SKM-1 (cell line): ENCODE data around the gene MEGF6.
"Not testable (repeated sequence)": the region's sequence is repeated elsewhere in the genome, so short reads cannot be mapped to it uniquely, and the experiment has no call there.

ENCODE experiments used
- DNase-seq: peaks from one replicate; lab custom pipeline; 2025; ENCODE audit not compliant: unreplicated experiment; lab: John Stamatoyannopoulos, UW

MEGF6 gene

DNA sequence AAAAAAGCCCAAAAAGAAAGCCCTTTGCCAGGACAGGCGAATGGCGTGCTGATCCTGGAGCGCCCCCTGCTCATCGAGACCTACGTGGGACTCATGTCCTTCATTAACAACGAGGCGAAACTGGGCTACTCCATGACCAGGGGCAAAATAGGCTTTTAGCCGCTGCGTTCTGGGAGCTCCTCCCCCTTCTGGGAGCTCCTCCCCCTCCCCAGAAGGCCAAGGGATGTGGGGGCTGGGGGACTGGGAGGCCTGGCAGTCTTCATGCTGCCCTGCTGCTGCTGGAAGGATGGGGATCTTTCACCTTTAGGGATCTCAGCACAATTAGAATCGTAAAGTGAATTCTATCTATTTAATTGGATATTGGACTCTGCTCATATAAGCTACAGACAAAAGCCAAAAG, 17.1 kb upstream of the MEGF6 start:
- no peak for DNase-seq

DNA sequence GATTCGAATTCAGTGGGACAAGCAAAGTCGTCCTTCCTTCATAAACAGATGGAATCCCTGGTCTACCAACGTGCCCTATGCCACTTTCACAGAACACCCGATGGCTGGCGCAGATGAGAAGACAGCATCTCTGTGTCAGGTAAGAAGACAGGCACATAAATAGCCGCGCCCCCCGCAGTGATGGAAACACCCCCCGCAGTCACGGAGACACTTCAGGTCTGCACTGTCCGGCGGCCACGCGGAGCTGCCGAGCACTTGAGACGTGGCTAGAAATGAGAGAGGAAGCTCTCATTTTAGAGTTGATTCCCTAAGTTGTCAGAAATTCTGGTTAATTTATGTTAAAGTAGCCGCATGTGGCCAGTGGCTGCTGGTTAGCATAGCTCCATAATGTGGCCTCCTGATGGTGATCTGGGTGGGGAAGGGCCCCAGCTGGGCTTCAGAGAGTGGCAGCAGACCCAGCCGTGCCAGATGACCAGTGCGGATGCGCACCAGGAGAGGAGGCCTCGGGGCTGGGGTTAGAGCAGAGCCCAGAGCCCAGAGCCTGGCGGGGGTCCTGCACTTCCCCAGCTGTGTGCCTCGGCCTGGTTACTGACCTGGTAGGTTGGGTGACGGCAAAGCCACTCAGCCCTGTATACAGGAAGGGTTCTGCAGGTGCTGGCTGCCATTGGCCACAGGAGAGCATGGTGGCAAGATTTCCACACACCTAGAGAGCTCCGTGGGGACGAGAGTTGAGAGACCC, 16.4 kb upstream of the MEGF6 start:
- DNase-seq = no peak

DNA sequence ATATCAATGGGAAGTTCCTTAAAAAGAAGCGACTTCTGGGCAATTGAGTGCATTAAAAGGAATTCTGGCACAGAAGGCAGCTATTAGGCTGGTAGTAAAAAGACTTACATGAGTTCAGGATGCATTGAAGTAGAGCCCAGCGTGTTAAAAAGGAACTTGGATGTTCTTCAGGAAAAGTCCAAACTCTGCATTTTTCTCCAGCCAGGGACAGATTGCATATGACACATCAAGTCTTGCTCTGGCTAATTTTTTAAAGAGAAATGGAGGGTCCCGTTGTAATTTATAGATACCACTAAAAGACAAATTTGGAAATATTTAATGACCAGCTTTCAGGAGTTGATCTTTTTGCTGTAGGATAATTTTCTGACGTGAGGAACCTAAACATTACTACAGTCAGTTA, 14.7 kb upstream of the MEGF6 start:
- no peak for DNase-seq

DNA sequence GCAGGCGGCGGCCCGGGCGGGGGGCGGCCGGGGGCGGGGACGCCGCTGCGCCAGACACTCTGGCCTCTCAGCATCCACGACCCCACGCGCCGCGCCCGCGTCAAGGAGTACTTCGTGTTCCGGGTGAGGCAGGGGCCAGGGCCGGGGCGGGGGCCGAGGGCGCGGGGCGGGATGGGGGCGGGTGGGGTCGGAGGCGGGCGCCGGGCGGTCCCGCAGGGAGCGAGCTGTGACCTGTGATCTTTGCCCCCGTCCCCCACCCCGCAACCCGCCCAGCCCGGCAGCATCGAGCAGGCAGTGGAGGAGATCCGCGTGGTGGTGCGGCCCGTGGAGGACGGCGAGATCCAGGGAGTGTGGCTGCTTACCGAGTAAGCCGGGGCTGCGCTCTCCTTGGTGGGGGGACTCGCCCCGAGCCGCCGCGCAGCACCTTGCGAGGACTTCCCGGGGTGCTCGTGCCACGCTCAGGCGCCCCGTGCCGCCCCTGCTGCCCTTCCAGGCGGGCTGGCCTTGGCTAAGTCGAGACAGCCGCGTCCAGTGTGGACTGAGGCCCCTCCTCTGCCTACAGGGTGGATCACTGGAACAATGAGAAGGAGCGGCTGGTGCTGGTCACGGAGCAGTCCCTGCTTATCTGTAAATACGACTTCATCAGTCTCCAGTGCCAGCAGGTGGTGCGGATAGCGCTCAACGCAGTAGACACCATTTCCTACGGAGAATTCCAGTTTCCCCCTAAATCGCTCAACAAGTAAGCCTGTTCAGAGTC, 14.0 kb upstream of the MEGF6 start:
- no peak for DNase-seq

DNA sequence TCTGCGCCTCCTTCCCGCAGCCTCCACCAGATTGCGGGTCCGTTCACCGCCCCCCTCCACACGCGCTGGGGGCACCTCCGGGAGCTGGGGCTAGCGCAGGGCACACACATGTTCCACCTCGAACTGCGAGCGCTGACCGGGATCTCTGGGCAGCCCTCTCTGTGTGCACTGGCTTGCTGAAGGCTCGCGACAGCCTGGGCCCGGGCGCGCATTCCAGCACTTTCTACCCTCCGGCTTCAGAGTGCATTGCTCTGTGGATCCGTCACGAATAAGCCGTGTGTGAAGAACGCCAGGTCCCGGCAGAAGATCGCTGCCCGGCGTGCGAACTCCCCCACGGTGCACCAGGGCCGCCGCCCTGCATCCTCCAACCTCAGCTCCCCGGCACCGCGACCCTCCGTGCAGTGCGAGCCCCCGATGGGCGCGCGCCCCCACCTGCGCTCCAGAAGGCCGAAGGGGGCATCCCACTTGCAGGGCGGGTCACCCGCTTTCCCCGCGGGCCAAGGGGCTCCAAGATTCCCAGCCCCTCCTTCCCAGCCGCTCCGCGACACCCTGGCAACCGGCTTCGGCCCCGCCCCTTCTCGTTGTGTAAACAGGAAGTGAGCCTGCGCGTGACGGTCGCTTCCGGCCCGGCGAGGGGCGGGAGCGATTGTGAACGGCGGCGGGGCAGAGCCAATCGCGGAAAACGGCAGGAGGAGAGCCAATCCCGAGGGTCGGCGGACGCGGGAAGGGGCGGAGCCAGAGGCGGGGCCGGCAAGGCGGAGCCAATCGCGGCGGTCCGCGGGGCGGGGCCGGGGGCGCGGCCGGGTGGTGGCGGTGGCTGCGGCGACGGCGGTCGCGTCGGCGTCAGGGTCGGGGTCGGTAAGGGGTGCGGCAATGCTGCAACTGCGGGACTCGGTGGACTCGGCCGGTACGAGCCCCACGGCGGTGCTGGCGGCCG, 13.2 kb upstream of the MEGF6 start, which contains the start of gene TPRG1L:
TSS of gene TPRG1L (plus strand) at position 816 of the 937 bp plus-strand sequence. CDS start at position 874, 58 bp downstream.
- peak; percentile 89 for DNase-seq

DNA sequence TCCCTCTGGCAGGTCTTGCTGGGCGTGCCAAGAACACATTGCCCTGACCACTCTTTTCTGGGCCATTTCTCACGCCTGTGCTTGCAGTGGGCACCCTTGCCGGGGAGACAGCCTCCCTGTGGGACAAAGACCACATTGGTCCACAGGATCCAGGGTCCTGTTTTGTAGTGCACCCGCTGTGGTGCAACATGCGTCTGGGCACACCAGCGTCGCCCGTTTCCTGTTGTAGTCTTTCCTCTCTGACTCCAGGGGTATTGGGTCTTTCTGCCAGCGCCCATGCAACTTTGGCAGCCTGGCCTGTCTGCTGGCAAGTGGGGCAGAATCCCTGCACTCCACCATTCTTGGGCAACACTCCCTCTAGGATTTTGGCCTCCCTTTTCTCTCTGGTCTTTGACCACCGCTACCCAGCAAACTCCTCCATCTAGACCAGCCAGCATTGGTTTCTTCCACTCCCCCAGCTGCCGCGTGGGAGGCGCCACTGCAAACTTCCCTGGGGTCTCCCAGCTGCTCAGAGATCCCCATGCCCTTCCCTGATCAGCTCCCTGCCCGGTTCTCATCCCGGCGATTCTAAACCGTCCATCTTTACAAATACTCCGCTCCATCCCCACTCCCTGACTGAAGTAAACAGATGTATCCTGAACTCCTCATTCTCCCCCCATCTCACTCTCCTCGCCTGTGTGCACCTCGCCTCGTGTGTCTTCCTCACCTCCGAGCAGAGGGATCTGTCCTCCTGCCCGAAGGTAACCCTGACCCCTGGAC, 12.3 kb upstream of the MEGF6 start:
- no peak for DNase-seq

DNA sequence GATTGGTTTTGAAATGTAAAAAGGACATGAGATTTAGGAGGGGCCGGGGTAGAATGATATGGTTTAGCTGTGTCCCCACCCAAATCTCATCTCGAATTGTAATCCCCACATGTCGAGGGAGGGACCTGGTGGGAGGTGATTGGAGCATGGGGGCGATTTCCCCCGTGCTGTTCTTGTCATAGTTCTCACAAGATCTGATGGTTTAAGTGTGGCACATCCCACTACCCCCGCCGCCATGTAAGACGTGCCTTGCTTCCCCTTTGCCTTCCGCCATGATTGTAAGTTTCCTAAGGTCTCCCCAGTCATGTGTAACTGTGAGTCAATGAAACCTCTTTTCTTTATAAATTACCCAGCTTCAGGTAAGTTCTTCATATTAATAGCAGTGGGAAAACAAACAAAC, 10.8 kb upstream of the MEGF6 start:
- not testable (repeated sequence) for DNase-seq

DNA sequence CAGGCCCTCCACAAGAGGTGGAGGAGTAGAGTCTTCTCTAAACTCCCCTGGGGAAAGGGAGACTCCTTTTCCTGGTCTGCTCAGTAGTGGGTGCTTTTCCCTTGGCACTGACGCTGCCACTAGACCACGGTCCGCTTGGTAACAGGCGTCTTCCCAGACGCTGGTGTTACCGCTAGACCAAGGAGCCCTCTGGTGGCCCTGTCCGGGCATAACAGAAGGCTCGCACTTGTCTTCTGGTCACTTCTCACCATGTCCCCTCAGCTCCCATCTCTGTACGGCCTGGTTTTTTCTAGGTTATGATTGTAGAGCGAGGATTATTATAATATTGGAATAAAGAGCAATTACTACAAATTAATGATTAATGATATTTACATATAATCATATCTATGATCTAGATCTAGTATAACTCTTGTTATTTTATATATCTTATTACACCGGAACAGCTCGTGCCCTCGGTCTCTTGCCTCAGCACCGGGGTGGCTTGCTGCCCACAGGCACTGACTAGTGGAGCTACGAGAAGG, 9.9 kb upstream of the MEGF6 start:
- DNase-seq = not testable (repeated sequence)

DNA sequence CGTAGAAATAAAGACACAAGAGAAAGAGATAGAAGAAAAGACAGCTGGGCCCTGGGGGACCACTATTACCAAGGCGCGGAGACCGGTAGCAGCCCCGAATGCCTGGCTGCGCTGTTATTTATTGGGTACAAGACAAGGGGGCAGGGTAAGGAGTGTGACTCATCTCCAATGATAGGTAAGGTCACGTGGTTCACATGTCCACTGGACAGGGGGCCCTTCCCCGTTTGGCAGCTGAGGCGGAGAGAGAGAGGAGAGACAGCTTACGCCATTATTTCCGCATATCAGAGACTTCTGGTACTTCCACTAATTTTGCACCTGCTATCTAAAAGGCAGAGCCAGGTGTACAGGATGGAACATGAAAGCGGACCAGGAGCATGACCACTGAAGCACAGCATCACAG, 9.4 kb upstream of the MEGF6 start:
- no peak for DNase-seq

DNA sequence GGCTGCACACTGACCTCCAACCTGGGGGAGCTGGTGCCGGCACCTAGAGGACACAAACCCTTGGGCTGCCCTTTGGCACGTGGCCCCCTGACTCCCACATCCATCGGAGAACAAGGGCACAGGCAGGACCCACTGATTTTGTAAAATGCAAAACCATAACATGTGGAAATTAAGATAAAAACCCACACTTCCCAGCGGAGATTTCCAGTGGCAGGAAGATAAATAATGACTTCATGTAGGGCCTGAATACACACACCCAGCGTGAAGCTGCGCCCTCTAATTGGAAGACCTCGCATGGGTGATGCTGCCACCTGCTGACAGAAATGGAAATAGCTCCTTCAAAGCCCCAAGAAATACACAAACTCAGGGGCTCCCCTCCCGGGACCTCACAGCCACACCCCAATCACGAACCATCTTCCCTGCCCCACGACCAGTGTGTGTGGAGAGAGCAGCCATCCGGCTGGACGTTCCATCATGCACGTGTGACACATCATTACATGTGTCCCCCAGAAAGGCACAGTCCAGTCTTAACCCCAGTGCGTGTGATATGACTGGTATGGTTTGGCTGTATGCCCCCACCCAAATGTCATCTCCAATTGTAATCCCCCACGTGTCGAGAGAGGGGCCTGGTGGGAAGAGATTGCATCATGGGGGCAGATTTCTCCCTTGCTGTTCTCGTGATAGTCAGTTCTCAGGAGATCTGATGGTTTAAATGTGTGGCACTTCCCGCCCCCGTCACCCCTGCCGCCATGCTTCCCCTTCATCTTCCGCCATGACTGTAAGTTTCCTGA, 7.8 kb upstream of the MEGF6 start:
- peak; percentile 25 for DNase-seq

DNA sequence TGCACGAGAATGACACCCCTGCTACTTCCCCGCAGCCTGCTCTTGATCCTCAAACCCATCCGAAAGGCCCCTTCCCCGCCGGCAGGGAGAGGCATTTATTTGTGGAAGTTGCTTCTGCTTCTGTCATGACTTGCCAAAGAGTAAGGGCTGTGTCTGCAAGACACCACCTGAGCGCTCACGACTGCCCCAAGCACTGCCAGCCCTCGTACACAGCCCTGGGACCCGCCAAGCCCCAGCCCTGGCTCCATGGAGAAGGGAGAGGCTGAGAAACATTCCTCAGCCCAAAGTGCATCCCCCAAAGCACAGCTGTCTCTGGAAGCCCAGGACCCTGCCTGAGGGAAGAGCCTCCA, 7.2 kb upstream of the MEGF6 start:
- DNase-seq = no peak

DNA sequence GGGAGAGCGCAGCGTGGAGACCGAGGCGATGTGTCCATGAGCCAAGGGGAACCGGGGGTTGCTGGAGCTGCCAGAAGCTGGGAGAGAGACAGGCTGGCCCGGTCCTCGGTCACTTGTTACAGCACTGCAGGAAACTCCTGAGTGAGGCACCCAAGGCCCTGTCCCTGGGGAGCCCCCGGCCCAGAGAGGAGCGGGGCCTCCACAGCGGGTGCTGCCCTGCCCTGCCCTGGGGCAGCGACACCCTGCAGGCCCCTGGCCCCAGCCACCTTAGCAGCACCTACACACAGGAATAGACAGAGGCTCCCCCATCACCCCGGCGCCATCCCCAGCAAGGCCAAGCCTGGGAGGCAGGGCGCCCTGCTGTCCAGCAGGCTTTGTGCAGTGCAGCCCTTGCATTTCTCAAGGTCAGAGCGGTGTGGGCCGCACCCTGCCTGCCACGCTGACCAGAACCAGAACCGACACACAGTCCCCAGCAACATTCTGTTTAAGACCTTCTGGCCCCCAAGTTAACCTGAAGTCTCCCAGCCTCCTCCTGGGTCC, 6.6 kb upstream of the MEGF6 start:
- no peak for DNase-seq

DNA sequence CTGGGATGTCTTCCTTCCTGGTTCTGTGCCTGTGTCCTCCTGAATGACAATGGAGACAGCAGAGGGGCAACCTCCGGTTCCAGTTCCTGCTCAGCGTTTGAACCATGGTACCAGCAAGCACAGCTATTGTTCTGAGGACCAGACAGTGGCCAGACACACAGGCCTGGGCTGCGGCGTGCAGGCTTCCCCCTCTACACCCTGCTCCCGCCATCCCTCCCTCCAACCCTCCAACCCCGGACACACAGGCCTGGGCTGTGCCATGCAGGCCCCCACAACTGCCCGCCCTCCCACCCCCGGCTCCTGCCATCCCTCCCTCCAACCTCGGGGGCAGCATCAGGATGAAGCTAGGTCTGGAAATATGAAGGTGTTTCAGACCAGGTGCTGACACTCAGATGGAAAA, 5.6 kb upstream of the MEGF6 start:
- no peak for DNase-seq

DNA sequence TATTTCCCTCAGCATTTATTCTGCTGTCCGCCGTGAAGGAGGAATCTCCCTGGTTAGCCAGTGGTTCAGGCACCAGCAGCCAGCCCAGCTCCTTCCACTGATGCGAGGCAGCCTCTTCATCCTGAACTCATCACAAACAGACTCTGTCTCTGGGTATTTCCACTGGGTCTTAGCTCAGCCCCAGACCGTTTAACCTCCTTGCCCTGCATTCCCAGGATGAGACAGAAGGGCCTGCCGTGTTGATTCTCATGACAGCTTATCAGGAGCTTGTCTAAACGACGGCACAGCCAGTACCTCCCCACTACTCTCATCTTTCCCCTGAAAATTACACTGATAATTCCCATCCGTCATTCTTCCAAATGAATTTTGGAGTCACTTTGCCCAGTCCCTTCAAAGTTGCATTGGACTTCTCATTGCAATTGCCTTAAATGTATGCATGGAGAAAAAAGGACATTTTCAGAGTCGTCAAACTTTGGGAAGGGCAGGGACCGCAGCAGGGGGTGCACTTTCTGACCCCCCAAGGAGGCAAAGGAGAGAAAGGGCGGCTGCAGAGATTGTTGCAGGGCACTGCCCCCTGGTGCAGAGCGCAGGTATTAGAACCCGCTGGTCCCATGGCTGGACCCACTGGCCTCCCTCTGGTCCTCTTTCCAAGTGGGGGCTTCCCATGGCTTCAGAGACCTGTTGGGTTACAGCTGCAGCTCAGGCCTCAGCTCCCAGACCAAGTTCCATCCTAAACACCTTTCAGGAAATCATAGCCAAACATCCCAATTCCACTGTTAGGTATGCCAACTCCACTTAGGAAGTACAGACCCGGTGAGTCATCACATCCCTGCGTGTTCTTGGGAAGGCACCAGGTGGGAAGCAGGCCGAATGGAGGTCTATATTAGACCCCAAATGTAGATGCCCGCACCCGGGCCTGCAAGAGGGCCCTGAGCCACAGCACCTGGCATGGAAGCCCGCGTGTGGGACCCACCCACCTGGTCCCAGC, 3.7 kb upstream of the MEGF6 start:
- no peak for DNase-seq

DNA sequence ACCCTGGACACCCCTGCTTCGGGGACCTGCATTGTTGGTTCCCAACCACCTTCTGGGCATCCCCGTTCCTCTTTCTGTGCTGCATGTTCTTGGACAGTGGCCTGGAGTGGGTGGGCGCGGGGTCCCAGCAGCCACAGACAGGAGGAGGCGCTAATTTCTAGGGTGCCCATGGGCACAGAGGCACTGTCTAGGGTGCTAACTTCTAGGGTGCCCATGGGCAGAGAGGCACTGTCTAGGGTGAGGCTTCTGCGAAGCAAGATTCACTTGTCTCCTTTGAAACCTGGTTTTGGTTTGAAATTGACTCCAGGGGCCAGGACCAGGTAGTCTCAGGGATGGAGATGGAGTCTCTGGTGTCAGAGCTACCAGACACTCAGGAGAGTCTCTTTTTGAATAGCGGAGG, 815 bp upstream of the MEGF6 start:
- DNase-seq = no peak

DNA sequence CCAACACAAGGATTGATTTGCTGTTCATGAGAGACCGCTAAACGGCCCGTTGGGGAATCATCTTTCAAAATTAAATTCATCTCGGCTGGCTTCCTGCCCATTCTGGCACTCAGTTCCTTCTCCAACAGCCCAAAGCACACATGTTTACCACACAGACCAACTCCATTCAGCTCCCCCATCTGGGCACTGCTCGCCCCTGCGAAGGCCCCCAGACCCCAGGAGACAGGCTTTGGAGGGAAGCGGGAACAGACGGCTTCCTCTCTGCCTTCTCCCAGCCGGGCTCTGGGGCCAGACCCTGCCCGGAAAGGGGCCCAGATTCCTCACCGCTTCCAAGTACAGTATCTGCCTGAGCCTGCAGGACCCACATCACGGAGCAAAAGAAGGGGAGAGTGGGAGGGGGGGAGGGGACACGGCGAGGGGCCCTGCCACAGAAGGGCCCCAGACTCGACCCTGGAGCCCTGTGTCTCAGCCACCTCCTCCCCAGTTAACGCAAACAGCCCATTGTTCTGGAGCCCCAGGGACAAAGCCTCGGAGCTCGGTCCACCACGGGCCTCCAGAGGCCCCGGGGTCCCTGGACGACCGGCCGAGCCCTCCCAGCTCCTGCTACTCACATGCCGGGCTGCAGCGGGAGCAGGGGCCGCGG, 660 bp downstream of the MEGF6 start:
- no peak for DNase-seq

DNA sequence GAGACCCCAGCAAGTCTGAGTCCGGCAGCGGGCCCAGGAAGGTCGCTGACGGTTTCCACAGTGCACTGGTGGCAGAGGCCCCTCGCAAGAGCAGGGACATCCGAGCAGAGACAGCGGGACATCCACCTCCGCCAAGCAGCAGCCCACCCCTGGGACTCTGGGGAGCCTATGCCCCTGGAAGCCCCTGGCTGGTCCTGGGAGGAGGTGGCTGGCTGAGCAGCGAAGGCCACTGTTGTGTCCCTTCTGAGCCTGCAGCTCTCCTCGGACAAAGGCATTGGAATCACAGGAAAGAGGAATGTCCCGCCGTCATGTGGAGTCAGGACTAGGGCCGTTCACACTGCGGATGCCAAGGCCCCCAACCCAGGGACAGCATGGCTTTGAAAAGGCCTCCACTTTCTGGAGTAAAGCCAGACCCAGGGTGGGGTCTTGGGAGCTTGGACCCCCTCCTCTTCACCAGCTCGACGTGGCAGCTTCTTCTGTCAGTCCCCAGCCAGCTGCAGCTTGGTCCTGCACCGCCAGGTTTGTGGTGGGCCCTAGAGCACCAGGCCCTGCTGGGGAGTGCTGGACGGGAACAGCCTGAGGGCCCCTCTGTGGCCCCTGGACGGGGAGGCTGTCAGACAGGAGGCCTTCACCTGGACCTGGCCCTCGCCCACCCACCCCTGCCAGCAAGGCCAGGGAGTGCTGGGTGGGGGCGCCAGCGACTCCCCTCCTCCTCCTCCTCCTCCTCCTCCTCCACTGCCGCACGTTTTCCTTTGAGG, 1.4 kb downstream of the MEGF6 start:
- no peak for DNase-seq
